Endothelial cell of umbilical vein (primary cell): ENCODE measurements around the gene AP5Z1.

Experiments used
- EZH2 ChIP-seq: IDR thresholded peaks from 2 replicates; pipeline ENCODE4 v1.6.1; 2012; ENCODE audit warnings: borderline replicate concordance, low read depth, mild to moderate bottlenecking, moderate library complexity, low read length, inconsistent platforms; ENCODE audit not compliant: severe bottlenecking
- GATA2 ChIP-seq: IDR thresholded peaks from 2 replicates; pipeline ENCODE4 v1.7.0; 2011; ENCODE audit warnings: low read depth, mild to moderate bottlenecking, moderate library complexity, mixed read lengths, low read length; ENCODE audit not compliant: insufficient read length, insufficient read depth
- JUN ChIP-seq: IDR thresholded peaks from 2 replicates; pipeline ENCODE4 v1.6.1; 2011; ENCODE audit warnings: borderline replicate concordance, low read depth; ENCODE audit not compliant: insufficient read length, insufficient read depth
- MAX ChIP-seq: IDR thresholded peaks from 2 replicates; pipeline ENCODE4 v1.6.1; 2011; ENCODE audit not compliant: insufficient read depth, insufficient read length
- MYC ChIP-seq: IDR thresholded peaks from one replicate; pipeline ENCODE4 v1.6.1; 2011; ENCODE audit warnings: mild to moderate bottlenecking, low read depth, low read length
- POLR2A ChIP-seq: IDR thresholded peaks from 2 replicates; pipeline ENCODE4 v1.6.1; 2012; ENCODE audit warnings: low read depth, mild to moderate bottlenecking, control low read depth, low read length
- POLR2AphosphoS5 ChIP-seq: IDR thresholded peaks from 2 replicates; pipeline ENCODE4 v1.6.1; 2012; ENCODE audit warnings: low read depth, mild to moderate bottlenecking, control low read depth, low read length, moderate library complexity; ENCODE audit not compliant: insufficient read depth
- TF ChIP-seq, protein P1 (sequence below), 2 donors: IDR thresholded peaks; 1 replicate in 1 of 2; 2 replicates in 1 of 2; pipeline ENCODE4 v1.5.1; 2011; ENCODE audit warnings: low read length in 2 of 2, mild to moderate bottlenecking in 2 of 2, moderate library complexity in 2 of 2, control low read depth in 1 of 2, inconsistent platforms in 1 of 2, low read depth in 1 of 2; ENCODE audit not compliant: insufficient read depth in 1 of 2; ENCODE audit errors: extremely low read depth in 1 of 2

DNA sequence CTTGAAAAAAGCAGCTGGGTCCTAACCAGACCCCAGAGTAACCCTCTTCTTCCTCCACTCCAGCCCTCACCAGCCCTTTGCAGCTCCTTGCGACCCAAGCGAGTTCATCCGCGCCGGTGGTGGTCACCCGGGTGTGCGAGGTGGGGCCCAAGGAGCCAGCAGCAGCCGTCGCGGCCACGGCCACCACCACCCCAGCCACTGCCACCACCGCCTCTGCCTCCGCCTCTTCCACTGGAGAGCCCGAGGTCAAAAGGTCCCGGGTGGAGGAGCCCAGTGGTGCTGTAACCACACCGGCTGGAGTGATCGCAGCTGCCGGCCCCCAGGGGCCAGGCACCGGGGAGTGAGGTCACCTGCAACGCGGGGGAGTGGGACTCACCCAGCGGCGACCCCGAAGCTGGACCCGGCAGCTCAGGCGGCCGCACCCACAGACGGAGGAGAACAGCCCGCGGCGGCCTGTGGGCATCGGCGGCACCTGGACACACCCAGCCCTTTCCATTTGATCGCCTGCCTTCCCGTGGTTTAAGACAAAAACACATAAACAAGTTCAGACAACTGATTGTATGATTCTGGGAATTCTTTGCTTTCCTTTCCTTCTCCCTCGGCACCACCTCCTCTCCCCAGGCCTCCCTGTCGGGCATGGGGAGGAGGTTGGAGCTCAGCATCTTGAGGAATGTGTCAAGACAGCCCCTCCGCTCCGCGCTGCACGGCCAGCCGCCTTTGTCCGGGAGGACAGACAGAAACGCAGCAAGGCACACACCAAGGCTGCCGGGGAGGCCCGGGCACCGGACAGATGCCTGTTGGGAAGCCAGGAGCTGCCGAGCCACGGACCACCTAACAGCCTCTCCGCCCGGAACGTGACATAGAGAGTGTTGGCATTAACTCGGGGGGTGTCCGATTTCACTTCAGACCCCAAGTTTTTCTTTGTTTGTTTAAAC, 13.0 kb upstream of the AP5Z1 start:
- TF ChIP-seq EZH2 (no peak), POLR2AphosphoS5 (no peak), POLR2A (no peak), JUN (no peak), MAX (no peak), MYC (no peak), GATA2 (no peak)
- TF ChIP-seq, protein P1, sequence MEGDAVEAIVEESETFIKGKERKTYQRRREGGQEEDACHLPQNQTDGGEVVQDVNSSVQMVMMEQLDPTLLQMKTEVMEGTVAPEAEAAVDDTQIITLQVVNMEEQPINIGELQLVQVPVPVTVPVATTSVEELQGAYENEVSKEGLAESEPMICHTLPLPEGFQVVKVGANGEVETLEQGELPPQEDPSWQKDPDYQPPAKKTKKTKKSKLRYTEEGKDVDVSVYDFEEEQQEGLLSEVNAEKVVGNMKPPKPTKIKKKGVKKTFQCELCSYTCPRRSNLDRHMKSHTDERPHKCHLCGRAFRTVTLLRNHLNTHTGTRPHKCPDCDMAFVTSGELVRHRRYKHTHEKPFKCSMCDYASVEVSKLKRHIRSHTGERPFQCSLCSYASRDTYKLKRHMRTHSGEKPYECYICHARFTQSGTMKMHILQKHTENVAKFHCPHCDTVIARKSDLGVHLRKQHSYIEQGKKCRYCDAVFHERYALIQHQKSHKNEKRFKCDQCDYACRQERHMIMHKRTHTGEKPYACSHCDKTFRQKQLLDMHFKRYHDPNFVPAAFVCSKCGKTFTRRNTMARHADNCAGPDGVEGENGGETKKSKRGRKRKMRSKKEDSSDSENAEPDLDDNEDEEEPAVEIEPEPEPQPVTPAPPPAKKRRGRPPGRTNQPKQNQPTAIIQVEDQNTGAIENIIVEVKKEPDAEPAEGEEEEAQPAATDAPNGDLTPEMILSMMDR (IDR thresholded peaks at IDR 0.05; ENCODE audit: extremely low read depth in 1 of 2, insufficient read depth in 1 of 2, low read depth in 1 of 2, low read length in 2 of 2) = no peak
